Uterus (tissue), 2 donors: Measurements from ENCODE around the gene NR1D2.

ENCODE experiments used
- POLR2A ChIP-seq, 2 donors: fragments of 450-650 bp; IDR thresholded peaks; one replicate each; pipeline ENCODE4 v1.6.1; 2016; ENCODE audit warnings: antibody characterized with exemption in 2 of 2, mild to moderate bottlenecking in 1 of 2, moderate library complexity in 1 of 2
- TF ChIP-seq, protein P1 (sequence below), 4 experiments: fragments of 200-600 bp in 2 of 4; fragments of 450-650 bp in 2 of 4; sonication (generic) in 2 of 4; IDR thresholded peaks; one replicate each; pipeline ENCODE4 v1.5.1; 2016 to 2019; ENCODE audit warnings: antibody characterized with exemption in 4 of 4, mild to moderate bottlenecking in 2 of 4, moderate library complexity in 1 of 4

- TF ChIP-seq, protein P1, sequence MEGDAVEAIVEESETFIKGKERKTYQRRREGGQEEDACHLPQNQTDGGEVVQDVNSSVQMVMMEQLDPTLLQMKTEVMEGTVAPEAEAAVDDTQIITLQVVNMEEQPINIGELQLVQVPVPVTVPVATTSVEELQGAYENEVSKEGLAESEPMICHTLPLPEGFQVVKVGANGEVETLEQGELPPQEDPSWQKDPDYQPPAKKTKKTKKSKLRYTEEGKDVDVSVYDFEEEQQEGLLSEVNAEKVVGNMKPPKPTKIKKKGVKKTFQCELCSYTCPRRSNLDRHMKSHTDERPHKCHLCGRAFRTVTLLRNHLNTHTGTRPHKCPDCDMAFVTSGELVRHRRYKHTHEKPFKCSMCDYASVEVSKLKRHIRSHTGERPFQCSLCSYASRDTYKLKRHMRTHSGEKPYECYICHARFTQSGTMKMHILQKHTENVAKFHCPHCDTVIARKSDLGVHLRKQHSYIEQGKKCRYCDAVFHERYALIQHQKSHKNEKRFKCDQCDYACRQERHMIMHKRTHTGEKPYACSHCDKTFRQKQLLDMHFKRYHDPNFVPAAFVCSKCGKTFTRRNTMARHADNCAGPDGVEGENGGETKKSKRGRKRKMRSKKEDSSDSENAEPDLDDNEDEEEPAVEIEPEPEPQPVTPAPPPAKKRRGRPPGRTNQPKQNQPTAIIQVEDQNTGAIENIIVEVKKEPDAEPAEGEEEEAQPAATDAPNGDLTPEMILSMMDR (IDR thresholded peaks at IDR 0.05) = no peak
- no peak for TF ChIP-seq POLR2A (IDR thresholded peaks at IDR 0.05)
Observed at GRCh38 chr3:23923786-23924185, 21.3 kb upstream of the NR1D2 start.
